ENCODE data around the gene CDH3. TPM values are rescaled to one million over a fixed set of nuclear protein-coding genes. Genes with fewer than 3 reads are reported as not detected.

The CDH3 gene
- total RNA-seq, 4 donors from 2014 or later = 0.19 to 0.83 (median 0.75) TPM; not detected in 1

DNA sequence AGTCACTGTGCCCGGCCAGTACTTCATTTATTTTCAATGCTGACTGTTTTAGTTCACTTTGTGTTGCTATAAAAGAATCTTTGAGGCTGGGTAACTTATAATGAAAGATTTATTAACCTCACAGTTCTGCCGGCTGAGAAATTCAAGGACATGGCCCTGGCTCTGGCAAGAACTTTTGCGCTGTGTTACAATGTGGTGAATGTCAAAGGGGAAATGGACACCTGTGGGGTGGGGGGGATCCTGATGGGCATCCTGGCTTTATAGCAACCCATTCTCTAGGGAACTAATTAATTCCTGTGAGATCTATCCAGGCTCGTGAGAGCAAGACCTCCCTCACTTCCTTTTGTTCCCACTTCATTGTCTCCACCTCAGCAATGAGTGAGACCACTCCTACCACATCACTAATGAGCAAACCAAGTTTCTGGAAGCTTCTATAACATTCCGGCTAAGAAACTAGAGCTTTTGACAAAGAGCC is 17.1 kb upstream of the CDH3 start:
- intact Hi-C loops (cut with DNase I) = no loop called here
- peaks cover 0 to 5% (median 0%) of the 10 kb centered on the region in 4 donors for H3K27me3 ChIP-seq
- peaks cover 0 to 6% (median 0%) of the 10 kb centered on the region in 4 donors for H3K9me3 ChIP-seq
- H3K36me3 ChIP-seq = no peaks in the 10 kb centered on the region
- no peak overlapping the region for H3K27ac ChIP-seq (replicated peaks in 1 of 4)
- no peak for DNase-seq (ENCODE audit: extremely low spot score)
- TF ChIP-seq EP300 (IDR thresholded peaks at IDR 0.05) (no peak), POLR2A (IDR thresholded peaks at IDR 0.05; ENCODE audit: low read depth) (no peak), POLR2AphosphoS5 (IDR thresholded peaks at IDR 0.05) (no peak)
- TF ChIP-seq, protein P1, sequence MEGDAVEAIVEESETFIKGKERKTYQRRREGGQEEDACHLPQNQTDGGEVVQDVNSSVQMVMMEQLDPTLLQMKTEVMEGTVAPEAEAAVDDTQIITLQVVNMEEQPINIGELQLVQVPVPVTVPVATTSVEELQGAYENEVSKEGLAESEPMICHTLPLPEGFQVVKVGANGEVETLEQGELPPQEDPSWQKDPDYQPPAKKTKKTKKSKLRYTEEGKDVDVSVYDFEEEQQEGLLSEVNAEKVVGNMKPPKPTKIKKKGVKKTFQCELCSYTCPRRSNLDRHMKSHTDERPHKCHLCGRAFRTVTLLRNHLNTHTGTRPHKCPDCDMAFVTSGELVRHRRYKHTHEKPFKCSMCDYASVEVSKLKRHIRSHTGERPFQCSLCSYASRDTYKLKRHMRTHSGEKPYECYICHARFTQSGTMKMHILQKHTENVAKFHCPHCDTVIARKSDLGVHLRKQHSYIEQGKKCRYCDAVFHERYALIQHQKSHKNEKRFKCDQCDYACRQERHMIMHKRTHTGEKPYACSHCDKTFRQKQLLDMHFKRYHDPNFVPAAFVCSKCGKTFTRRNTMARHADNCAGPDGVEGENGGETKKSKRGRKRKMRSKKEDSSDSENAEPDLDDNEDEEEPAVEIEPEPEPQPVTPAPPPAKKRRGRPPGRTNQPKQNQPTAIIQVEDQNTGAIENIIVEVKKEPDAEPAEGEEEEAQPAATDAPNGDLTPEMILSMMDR (IDR thresholded peaks at IDR 0.05) = no peak
- no peaks in the 10 kb centered on the region for H3K4me1 ChIP-seq
- no peak overlapping the region for H3K4me3 ChIP-seq
- 44% methylated on average over 5 of the region's 5 CpGs for WGBS

DNA sequence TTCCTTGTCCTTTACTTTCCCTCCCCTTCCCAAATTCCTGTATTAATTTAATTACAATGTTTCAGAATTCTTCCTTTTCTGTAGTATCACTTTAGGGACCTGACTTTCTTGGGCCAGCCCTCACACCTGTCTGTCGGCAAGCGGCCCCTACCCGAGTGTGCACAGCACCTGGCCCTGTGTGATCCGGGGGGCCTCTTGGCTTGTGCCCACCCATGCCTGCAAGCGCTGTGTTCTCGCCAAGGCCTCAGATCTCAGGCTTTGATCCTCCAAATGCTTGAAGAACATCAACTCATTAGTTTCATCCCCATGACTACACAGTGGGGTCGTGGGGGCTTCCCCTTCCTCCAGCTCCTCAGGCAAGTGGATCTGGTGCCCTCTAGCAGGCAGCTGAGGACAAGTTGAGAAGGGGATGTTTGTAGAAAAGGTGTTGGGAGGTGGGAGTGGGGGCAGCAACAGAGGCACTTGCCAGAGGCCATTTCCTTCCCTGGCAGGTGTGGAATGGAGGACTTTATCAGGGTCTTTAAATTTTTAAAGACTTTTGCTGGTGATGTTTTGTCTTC is 15.7 kb upstream of the CDH3 start:
- no peaks in the 10 kb centered on the region for H3K4me1 ChIP-seq
- no peaks in the 10 kb centered on the region for H3K36me3 ChIP-seq
- 81% methylated on average over 7 of the region's 7 CpGs for WGBS
- no peak overlapping the region for H3K27ac ChIP-seq (replicated peaks in 1 of 4)
- intact Hi-C loops (cut with DNase I) = no loop called here
- TF ChIP-seq, protein P1 (IDR thresholded peaks at IDR 0.05) = no peak
- TF ChIP-seq EP300 (IDR thresholded peaks at IDR 0.05) (no peak), POLR2A (IDR thresholded peaks at IDR 0.05; ENCODE audit: low read depth) (no peak), POLR2AphosphoS5 (IDR thresholded peaks at IDR 0.05) (no peak)
- no peaks in the 10 kb centered on the region for H3K9me3 ChIP-seq
- DNase-seq (ENCODE audit: extremely low spot score) = no peak
- no peaks in the 10 kb centered on the region for H3K27me3 ChIP-seq
- H3K4me3 ChIP-seq = no peak overlapping the region

DNA sequence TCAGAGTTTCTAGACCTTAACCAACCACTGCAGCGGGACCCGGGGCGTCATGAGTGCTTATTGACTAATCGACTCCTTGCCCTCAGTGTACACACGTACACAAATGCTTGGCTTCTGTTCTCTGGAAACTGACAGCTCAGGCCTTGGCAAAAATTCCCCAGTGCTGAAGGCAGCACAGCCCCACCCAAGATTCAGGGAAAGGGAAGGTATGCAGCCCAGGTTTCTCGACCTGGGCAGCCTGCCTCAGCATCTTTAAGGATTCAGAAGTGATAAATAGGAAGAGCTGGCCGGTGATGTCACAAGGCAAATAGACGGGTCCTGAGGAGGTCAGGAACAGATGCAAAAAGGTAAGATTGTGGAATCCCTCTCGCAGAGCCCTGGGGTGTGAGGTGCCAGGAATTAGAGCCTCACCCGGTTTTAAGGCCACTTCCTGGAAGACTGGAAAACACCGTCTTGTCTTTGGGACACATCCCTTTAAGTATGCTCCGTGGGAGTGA is 9.0 kb upstream of the CDH3 start:
- TF ChIP-seq EP300 (IDR thresholded peaks at IDR 0.05) = no peak
- no peak for TF ChIP-seq POLR2AphosphoS5 (IDR thresholded peaks at IDR 0.05)
- TF ChIP-seq POLR2A (IDR thresholded peaks at IDR 0.05; ENCODE audit: low read depth) = no peak
- TF ChIP-seq, protein P1 (IDR thresholded peaks at IDR 0.05) = no peak
- intact Hi-C loops (cut with DNase I) = no loop called here
- H3K4me3 ChIP-seq = no peak overlapping the region
- peaks cover 0 to 3% (median 0%) of the 10 kb centered on the region in 4 donors for H3K27me3 ChIP-seq
- WGBS = 54% methylated on average over 12 of the region's 12 CpGs
- no peaks in the 10 kb centered on the region for H3K36me3 ChIP-seq
- peaks cover 0 to 9% (median 4%) of the 10 kb centered on the region in 4 donors for H3K4me1 ChIP-seq
- no peak for DNase-seq (ENCODE audit: extremely low spot score)
- no peaks in the 10 kb centered on the region for H3K9me3 ChIP-seq
- no peak overlapping the region for H3K27ac ChIP-seq (replicated peaks in 1 of 4)

DNA sequence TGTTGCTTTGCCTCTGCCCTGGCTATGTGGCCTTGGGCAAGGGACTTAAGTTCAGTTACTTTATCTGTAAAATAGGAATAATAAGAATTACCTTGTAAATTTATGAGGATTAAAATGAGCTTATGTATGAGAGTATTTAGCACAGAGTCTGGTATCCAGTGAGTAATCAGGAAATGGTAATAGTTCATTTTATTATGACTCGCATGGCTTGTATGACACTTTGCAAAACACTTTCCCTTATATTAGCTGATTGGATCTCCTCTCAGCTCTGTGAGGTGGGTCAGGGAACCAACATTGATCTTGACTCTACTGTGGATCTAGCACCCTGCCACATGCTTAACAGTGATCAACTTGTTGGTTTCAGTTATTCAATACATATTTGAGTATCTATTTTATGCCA is 8.3 kb upstream of the CDH3 start:
- H3K27ac ChIP-seq (replicated peaks in 1 of 4) = no peak overlapping the region
- H3K4me3 ChIP-seq = no peak overlapping the region
- peaks cover 0 to 5% (median 0%) of the 10 kb centered on the region in 4 donors for H3K27me3 ChIP-seq
- DNase-seq (ENCODE audit: extremely low spot score) = no peak
- H3K36me3 ChIP-seq = no peaks in the 10 kb centered on the region
- H3K4me1 ChIP-seq = peaks cover 0 to 9% (median 4%) of the 10 kb centered on the region in 4 donors
- intact Hi-C loops (cut with DNase I) = no loop called here
- H3K9me3 ChIP-seq = no peaks in the 10 kb centered on the region
- TF ChIP-seq EP300 (IDR thresholded peaks at IDR 0.05) (no peak), POLR2AphosphoS5 (IDR thresholded peaks at IDR 0.05) (no peak), POLR2A (IDR thresholded peaks at IDR 0.05; ENCODE audit: low read depth) (no peak)
- TF ChIP-seq, protein P1 (IDR thresholded peaks at IDR 0.05) = no peak
- 63% methylated on average over 1 of the region's 1 CpG for WGBS

Data from esophagus muscularis mucosa (tissue), 4 donors.